GM23338 (cell line): ENCODE data around the gene CAD.

ENCODE experiments used
- CREB1 ChIP-seq: fragments of 250-450 bp; sonication (Bioruptor Pico); IDR thresholded peaks from 2 replicates; pipeline ENCODE4 v1.5.0; 2020; ENCODE audit warnings: low read depth, mild to moderate bottlenecking, moderate library complexity
- CTCF ChIP-seq, 2 experiments: fragments of 200-600 bp in 1 of 2; sonication (generic) in 1 of 2; conservative IDR thresholded peaks; 2 replicates each; pipeline versions ENCODE4 v1.5.1 to v1.6.1; 2016 to 2017; ENCODE audit warnings: antibody characterized with exemption in 2 of 2, low read depth in 2 of 2, mild to moderate bottlenecking in 2 of 2, moderate library complexity in 1 of 2

- TF ChIP-seq CTCF (conservative IDR thresholded peaks at IDR 0.05; ENCODE audit: low read depth in 2 of 2), result no peak
- TF ChIP-seq CREB1 (CRISPR knock-in tag), result no peak
Measured at GRCh38 chr2:27249159-27249890, 32.2 kb downstream of the CAD start.
